HepG2 (cell line): ENCODE results near the gene DNAJA3. TPM values are rescaled to one million over a fixed set of nuclear protein-coding genes. Genes with fewer than 3 reads are reported as not detected.
A peak's percentile ranks its signal among the peaks of the same experiment; 100 is the strongest.

Source experiments
- BORCS8-MEF2B ChIP-seq: sonication (generic); formaldehyde crosslinking; IDR thresholded peaks from 2 replicates; pipeline ENCODE4 v1.8.0; 2022; ENCODE audit warnings: mild to moderate bottlenecking, missing genetic modification reagents
- HOXA5 ChIP-seq: sonication (generic); formaldehyde crosslinking; IDR thresholded peaks from 2 replicates; pipeline ENCODE4 v1.4.0; 2020; ENCODE audit warnings: missing genetic modification reagents
- HOXA7 ChIP-seq: sonication (generic); formaldehyde crosslinking; IDR thresholded peaks from 2 replicates; pipeline ENCODE4 v1.8.1; 2022; ENCODE audit warnings: mild to moderate bottlenecking, missing genetic modification reagents, moderate library complexity
- IRF9 ChIP-seq: sonication (generic); formaldehyde crosslinking; IDR thresholded peaks from 2 replicates; pipeline ENCODE4 v1.8.0; 2022; ENCODE audit warnings: missing genetic modification reagents, mild to moderate bottlenecking, borderline replicate concordance
- JARID2 ChIP-seq: sonication (generic); formaldehyde crosslinking; IDR thresholded peaks from 2 replicates; pipeline ENCODE4 v1.8.1; 2023; ENCODE audit warnings: missing genetic modification reagents, inconsistent platforms; ENCODE audit not compliant: insufficient replicate concordance
- PLSCR1 ChIP-seq: sonication (generic); formaldehyde crosslinking; IDR thresholded peaks from 2 replicates; pipeline ENCODE4 v1.5.0; 2020; ENCODE audit warnings: missing genetic modification reagents, mild to moderate bottlenecking, borderline replicate concordance
- RARG ChIP-seq: sonication (generic); formaldehyde crosslinking; IDR thresholded peaks from 2 replicates; pipeline ENCODE4 v1.4.0; 2020; ENCODE audit warnings: low read depth, mild to moderate bottlenecking, missing genetic modification reagents
- SMARCE1 ChIP-seq: fragments of 450-650 bp; IDR thresholded peaks from 2 replicates; pipeline ENCODE4 v1.6.1; 2017; ENCODE audit warnings: borderline replicate concordance
- TOPORS ChIP-seq: sonication (generic); formaldehyde crosslinking; IDR thresholded peaks from 2 replicates; pipeline ENCODE4 v1.8.0; 2023; ENCODE audit warnings: mild to moderate bottlenecking, missing genetic modification reagents
- YEATS2 ChIP-seq: sonication (generic); formaldehyde crosslinking; IDR thresholded peaks from 2 replicates; pipeline ENCODE4 v1.4.0; 2020; ENCODE audit warnings: missing genetic modification reagents, borderline replicate concordance
- ZFP41 ChIP-seq: sonication (generic); formaldehyde crosslinking; IDR thresholded peaks from 2 replicates; pipeline ENCODE4 v1.4.0; 2020; ENCODE audit warnings: mild to moderate bottlenecking, missing genetic modification reagents, borderline replicate concordance
- ZIK1 ChIP-seq: sonication (generic); formaldehyde crosslinking; IDR thresholded peaks from 2 replicates; pipeline ENCODE4 v1.5.0; 2020; ENCODE audit warnings: mild to moderate bottlenecking, low read depth, missing genetic modification reagents, borderline replicate concordance
- ZKSCAN8 ChIP-seq: IDR thresholded peaks from 2 replicates; pipeline ENCODE4 v1.6.1; 2016; ENCODE audit warnings: borderline replicate concordance, missing genetic modification reagents, missing compliant biosample characterization
- ZMAT5 ChIP-seq: sonication (generic); formaldehyde crosslinking; IDR thresholded peaks from 2 replicates; pipeline ENCODE4 v1.5.0; 2020; ENCODE audit warnings: mild to moderate bottlenecking, low read depth, missing genetic modification reagents, borderline replicate concordance
- ZNF292 ChIP-seq: sonication (generic); formaldehyde crosslinking; IDR thresholded peaks from 2 replicates; pipeline ENCODE4 v1.8.1; 2022; ENCODE audit warnings: mild to moderate bottlenecking, low read depth, missing genetic modification reagents, borderline replicate concordance
- ZNF331 ChIP-seq: sonication (generic); formaldehyde crosslinking; IDR thresholded peaks from 2 replicates; pipeline ENCODE4 v1.4.0; 2020; ENCODE audit warnings: missing genetic modification reagents
- ZNF432 ChIP-seq: sonication (generic); formaldehyde crosslinking; IDR thresholded peaks from 2 replicates; pipeline ENCODE4 v1.5.0; 2020; ENCODE audit warnings: missing genetic modification reagents, mild to moderate bottlenecking, borderline replicate concordance
- ZNF441 ChIP-seq: sonication (generic); formaldehyde crosslinking; IDR thresholded peaks from 2 replicates; pipeline ENCODE4 v1.7.0; 2021; ENCODE audit warnings: missing genetic modification reagents, borderline replicate concordance
- ZNF496 ChIP-seq: sonication (generic); formaldehyde crosslinking; IDR thresholded peaks from 2 replicates; pipeline ENCODE4 v1.8.1; 2023; ENCODE audit warnings: mild to moderate bottlenecking, moderate library complexity, missing genetic modification reagents; ENCODE audit not compliant: insufficient replicate concordance
- ZNF720 ChIP-seq: sonication (generic); formaldehyde crosslinking; IDR thresholded peaks from 2 replicates; pipeline ENCODE4 v1.4.0; 2020; ENCODE audit warnings: missing genetic modification reagents
- ZNF737 ChIP-seq: sonication (generic); formaldehyde crosslinking; IDR thresholded peaks from 2 replicates; pipeline ENCODE4 v1.5.0; 2020; ENCODE audit warnings: missing genetic modification reagents, mild to moderate bottlenecking, borderline replicate concordance
- polyA plus RNA-seq, 8 experiments: library from polyadenylated mRNA; depleted of rRNA in 3 of 8; stranded (reverse) in 7 of 8; unstranded in 1 of 8; fragments of >200 nt; fragmentation: Illumina TruSeq in 4 of 8; extraction: Trizol in 4 of 8; gene quantifications; 2 replicates each; pipeline versions ENCODE4 v1.2.1 to v1.2.3, GENCODE V29; 2011 to 2016; ENCODE audit warnings: low read depth in 4 of 8, missing spikeins in 1 of 8, mixed read lengths in 1 of 8; ENCODE audit not compliant: insufficient read depth in 1 of 8
- total RNA-seq, 5 experiments: library from RNA; depleted of rRNA; stranded (reverse); fragments of >200 nt; fragmentation: Illumina TruSeq; extraction: Trizol; gene quantifications; 2 replicates each; pipeline ENCODE4 v1.2.3, GENCODE V29; 2016; ENCODE audit warnings: low read depth in 1 of 5
- TF ChIP-seq, protein P1 (sequence below): sonication (generic); formaldehyde crosslinking; IDR thresholded peaks from 2 replicates; pipeline ENCODE4 v1.5.0; 2020; ENCODE audit warnings: mild to moderate bottlenecking, missing genetic modification reagents
- TF ChIP-seq, protein P2 (sequence below): IDR thresholded peaks from 2 replicates; pipeline ENCODE4 v1.6.1; 2016; ENCODE audit warnings: missing compliant biosample characterization, missing genetic modification reagents, borderline replicate concordance

The DNAJA3 gene
- total and polyA plus RNA-seq, 2 of the 13 experiments (the other 11 are each of a cell fraction or from before 2014, with no cell fraction given): 77.0 to 83.3 TPM

DNA sequence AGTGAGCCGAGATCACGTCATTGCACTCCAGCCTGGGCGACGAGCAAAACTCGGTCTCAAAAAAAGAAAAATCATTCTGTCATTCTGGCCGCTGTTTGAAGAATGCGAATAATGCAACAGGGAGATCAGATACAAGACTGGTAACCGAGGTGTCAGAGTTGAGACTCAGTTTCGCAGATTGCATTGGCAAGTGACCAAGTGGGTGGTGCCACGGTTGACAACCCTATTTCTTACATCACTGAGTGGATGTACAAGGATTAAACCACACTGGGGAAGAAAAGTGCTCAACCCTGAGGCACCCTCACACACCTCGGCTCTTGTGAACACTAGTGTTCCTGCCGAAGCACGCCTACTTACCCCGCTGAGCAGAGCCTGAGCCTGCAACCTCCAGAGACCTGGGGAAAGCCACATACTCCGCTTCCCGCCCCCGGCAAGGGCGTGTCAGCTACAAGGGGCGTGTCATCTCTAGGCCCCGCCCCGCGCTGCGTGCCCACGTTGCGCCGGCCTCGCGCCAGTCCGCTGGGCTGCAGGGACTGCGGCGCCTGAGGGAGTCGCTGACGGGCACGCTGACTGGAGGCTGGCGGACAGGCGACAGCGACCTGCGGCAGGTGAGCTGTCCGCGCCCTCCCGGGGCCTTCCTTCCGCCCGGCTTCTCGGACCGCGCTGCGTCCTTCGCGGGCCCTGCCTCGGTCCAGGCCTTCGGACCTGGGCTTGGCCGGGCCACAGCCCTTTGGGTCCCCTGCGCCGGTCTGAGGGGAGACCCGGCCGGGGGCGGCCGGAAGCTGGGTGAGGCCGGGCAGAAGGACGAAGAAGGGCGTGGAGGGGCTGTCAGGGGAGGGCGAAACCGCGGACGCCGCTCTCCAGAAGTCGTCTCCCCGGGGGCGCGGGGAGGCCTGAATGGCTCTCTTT, 50.5 kb downstream of the DNAJA3 start, which contains the start of gene HMOX2 (continued):
- TF ChIP-seq, protein P1, sequence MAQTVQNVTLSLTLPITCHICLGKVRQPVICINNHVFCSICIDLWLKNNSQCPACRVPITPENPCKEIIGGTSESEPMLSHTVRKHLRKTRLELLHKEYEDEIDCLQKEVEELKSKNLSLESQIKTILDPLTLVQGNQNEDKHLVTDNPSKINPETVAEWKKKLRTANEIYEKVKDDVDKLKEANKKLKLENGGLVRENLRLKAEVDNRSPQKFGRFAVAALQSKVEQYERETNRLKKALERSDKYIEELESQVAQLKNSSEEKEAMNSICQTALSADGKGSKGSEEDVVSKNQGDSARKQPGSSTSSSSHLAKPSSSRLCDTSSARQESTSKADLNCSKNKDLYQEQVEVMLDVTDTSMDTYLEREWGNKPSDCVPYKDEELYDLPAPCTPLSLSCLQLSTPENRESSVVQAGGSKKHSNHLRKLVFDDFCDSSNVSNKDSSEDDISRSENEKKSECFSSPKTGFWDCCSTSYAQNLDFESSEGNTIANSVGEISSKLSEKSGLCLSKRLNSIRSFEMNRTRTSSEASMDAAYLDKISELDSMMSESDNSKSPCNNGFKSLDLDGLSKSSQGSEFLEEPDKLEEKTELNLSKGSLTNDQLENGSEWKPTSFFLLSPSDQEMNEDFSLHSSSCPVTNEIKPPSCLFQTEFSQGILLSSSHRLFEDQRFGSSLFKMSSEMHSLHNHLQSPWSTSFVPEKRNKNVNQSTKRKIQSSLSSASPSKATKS: no peak
- no peak; the same call in 1 of the 2 replicates for TF ChIP-seq HOXA5
- TF ChIP-seq YEATS2 (CRISPR knock-in tag): peak; percentile 73; the same call in 1 of the 2 replicates
- TF ChIP-seq ZNF441: peak; percentile 78; the same call in 1 of the 2 replicates
- no peak for TF ChIP-seq ZNF432
- TF ChIP-seq ZNF737: 0 out of 2 replicates have a peak, but pooled peaks have one; percentile 52
- peak; percentile 92 for TF ChIP-seq BORCS8-MEF2B
- TF ChIP-seq ZFP41 (CRISPR knock-in tag): peak; percentile 88
- TF ChIP-seq ZKSCAN8 (CRISPR knock-in tag): peak; percentile 74; the same call in 1 of the 2 replicates
- TF ChIP-seq ZNF720 (CRISPR knock-in tag): no peak
- TF ChIP-seq, protein P2, sequence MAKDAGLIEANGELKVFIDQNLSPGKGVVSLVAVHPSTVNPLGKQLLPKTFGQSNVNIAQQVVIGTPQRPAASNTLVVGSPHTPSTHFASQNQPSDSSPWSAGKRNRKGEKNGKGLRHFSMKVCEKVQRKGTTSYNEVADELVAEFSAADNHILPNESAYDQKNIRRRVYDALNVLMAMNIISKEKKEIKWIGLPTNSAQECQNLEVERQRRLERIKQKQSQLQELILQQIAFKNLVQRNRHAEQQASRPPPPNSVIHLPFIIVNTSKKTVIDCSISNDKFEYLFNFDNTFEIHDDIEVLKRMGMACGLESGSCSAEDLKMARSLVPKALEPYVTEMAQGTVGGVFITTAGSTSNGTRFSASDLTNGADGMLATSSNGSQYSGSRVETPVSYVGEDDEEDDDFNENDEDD (CRISPR knock-in tag): peak; percentile 94
- TF ChIP-seq ZMAT5: no peak; the same call in 1 of the 2 replicates
- peak; percentile 93 for TF ChIP-seq TOPORS (CRISPR knock-in tag)
- no peak for TF ChIP-seq JARID2
- TF ChIP-seq SMARCE1: no peak
- TF ChIP-seq ZNF496 (CRISPR knock-in tag): no peak
- TF ChIP-seq RARG: no peak
- TF ChIP-seq ZNF292 (CRISPR knock-in tag): no peak
- TF ChIP-seq PLSCR1 (CRISPR knock-in tag): peak; percentile 70; the same call in 1 of the 2 replicates
- no peak for TF ChIP-seq HOXA7 (CRISPR knock-in tag)
- TF ChIP-seq ZIK1 (CRISPR knock-in tag): peak; percentile 82; the same call in 1 of the 2 replicates
- TF ChIP-seq ZNF331 (CRISPR knock-in tag): peak; percentile 81; the same call in 1 of the 2 replicates
- TF ChIP-seq IRF9 (CRISPR knock-in tag): peak; percentile 90
